Thyroid gland (tissue), 4 donors: Measurements from ENCODE around the gene RSPH10B2.
"Not testable (repeated sequence)": the region's sequence is repeated elsewhere in the genome, so short reads cannot be mapped to it uniquely, and the experiment has no call there.

Source experiments
- CTCF ChIP-seq, 6 experiments: fragments of 200-600 bp in 3 of 6; fragments of 450-650 bp in 3 of 6; sonication (generic) in 3 of 6; IDR thresholded peaks; one replicate each; pipeline ENCODE4 v1.5.1; 2016 to 2019; ENCODE audit warnings: antibody characterized with exemption in 6 of 6, mild to moderate bottlenecking in 2 of 6, inconsistent platforms in 1 of 6, moderate library complexity in 1 of 6
- POLR2A ChIP-seq, 2 donors: fragments of 450-650 bp; IDR thresholded peaks; one replicate each; pipeline ENCODE4 v1.6.1; 2017; ENCODE audit warnings: antibody characterized with exemption in 2 of 2, mild to moderate bottlenecking in 2 of 2, moderate library complexity in 1 of 2

- not testable (repeated sequence) for TF ChIP-seq CTCF, POLR2A (IDR thresholded peaks at IDR 0.05)
Observed at GRCh38 chr7:6792113-6792872, 38.4 kb downstream of the RSPH10B2 start.
